ENCODE data around the gene GAK.
"Not testable (repeated sequence)": the region's sequence is repeated elsewhere in the genome, so short reads cannot be mapped to it uniquely, and the experiment has no call there.

The GAK gene

DNA sequence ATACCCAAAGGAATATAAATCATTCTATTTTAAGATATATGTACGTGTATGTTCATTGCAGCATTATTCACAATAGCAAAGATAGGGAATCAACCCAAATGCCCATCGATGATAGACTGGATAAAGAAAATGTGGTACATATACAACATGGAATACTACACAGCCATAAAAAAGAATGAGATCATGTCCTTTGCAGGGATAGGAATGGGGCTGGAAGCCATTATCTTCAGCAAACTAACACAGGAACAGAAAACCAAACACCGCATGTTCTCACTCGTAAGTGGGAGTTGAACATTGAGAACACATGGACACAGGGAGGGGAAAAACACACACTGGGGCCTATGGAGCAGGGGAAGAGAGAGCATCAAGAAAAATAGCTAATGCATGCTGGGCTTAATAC is 125.1 kb downstream of the GAK start:
- DNase-seq, result not testable (repeated sequence)

DNA sequence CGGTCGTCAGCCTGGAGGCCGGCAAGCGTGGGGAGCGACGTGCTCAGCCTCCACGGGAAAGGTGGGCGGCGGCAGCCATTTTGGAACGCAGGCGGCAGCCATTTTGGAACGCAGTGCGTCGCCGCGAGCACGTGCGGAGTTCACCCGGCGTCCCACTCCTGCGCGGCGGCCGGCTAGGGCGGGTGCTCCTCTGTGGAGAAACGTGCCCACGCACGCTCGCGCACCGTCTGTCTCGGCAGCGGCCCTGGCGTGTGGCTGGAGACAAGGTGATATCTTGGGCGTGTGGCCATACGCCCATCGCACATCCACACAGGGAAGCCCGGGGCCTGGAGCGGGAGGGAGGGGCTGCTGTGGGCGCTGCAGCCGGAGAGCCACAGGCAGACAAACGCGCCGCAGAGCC is 127.3 kb downstream of the GAK start:
- no peak for DNase-seq

DNA sequence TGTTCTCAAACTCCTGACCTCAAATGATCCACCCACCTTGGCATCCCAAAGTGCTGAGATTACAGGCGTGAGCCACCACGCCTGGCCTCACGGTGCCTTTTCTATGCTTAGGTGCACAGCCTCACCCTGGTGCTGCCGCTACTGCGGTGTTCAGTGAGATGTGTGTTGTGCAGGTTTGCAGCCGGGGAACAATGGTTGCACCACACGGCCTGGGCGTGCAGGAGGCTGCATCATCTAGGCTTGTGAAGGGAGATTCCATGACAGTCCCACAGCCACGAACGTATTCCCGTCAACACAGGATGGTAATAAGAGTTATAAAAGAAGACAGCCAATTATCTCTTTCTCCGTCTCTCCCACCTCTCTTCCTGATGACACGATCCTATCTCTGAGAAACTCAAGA is 128.2 kb downstream of the GAK start:
- no peak for DNase-seq

DNA sequence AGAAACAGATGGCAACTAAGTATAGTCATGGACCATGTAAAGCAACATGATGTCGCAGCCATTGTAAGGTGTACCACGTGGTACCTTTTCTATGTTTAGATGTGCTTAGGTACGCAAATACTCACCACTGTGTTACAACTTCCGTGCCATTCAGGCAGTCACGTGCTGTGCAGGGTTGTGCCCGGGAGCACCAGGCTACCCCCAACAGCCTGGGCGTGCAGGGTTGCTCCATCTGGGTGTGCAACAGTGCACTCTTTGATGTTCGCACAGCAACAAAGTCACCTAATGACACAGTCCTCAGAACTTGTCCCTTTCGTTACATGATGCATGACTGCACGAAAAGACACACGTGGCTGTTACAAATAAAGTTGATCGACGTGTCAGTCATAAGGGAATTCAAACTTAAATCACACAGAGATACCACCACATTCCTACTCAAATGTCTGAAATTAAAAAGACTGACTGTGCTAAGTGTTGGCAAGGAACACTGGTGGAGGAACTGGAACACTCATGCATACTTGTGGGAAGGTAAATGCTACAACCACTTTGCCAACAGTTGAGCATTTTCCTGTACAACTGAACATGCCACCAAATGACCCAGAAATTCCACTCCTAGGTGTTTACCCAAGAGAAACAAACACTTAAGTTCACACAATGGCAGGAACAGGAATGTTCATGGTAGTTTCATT is 130.5 kb downstream of the GAK start:
- no peak for DNase-seq
